ENCODE measurements around the gene BAHCC1.
"Not testable (repeated sequence)": the region's sequence is repeated elsewhere in the genome, so short reads cannot be mapped to it uniquely, and the experiment has no call there.

BAHCC1 gene

DNA sequence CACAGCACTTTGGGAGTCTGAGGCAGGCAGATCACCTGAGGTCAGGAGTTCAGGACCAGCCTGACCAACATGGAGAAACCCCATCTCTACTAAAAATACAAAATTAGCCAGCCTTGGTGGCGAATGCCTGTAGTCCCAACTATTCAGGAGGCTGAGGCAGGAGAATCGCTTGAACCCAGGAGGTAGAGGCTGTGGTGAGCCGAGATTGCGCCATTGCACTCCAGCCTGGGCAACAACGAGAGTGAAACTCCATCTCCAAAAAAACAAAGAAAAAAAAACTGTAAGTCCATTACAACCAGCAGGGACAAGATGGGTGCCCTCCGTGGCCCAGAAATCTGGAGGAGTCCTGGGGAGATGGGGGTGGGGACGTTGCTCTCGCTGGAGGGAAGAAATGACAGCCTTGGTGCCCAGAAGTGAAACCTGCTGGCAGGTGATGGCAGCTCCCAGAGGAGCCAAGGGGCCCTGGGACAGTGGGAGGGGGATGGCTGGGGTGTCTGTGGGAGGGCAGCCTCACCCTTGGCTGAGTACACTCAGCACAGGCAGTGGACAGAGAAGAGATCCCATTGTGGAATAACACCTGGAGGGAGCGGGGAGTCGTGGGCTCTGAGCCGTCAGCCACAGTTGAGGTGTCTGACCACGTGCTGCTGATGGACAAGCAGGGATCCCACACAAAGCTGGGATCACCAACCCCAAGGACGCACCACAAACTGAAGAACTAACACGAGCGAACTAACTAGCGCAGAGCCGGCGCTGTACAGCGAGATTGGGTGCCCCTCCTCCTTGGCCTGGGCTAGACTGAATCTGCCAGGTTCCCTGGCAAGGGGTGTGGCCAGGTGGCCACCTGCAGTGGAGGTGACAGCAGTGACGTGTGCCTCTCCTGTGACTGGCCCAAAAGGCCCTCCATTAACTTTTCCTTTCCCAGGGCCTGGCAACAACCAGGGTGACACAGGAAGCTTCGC, 46.9 kb upstream of the BAHCC1 start:
- peaks cover 18% of the 10 kb centered on the region for H3K79me2 ChIP-seq (ENCODE audit: low read length)
- no peak overlapping the region for H3K4me2 ChIP-seq (ENCODE audit: low read length)
- no peak overlapping the region for H3K4me3 ChIP-seq (ENCODE audit: low read length)
- H3K36me3 ChIP-seq (replicated peaks; ENCODE audit: low read depth, low read length), result no peaks in the 10 kb centered on the region
- no peak overlapping the region for H3K9ac ChIP-seq (ENCODE audit: low read length)
- no peaks in the 10 kb centered on the region for H4K20me1 ChIP-seq (ENCODE audit: insufficient read depth, low read length)
- TF ChIP-seq, protein P1, sequence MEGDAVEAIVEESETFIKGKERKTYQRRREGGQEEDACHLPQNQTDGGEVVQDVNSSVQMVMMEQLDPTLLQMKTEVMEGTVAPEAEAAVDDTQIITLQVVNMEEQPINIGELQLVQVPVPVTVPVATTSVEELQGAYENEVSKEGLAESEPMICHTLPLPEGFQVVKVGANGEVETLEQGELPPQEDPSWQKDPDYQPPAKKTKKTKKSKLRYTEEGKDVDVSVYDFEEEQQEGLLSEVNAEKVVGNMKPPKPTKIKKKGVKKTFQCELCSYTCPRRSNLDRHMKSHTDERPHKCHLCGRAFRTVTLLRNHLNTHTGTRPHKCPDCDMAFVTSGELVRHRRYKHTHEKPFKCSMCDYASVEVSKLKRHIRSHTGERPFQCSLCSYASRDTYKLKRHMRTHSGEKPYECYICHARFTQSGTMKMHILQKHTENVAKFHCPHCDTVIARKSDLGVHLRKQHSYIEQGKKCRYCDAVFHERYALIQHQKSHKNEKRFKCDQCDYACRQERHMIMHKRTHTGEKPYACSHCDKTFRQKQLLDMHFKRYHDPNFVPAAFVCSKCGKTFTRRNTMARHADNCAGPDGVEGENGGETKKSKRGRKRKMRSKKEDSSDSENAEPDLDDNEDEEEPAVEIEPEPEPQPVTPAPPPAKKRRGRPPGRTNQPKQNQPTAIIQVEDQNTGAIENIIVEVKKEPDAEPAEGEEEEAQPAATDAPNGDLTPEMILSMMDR (IDR thresholded peaks at IDR 0.05; ENCODE audit: low read depth, low read length), result no peak
- TF ChIP-seq EZH2phosphoT487 (IDR thresholded peaks at IDR 0.05; ENCODE audit: low read depth), result no peak
- peaks cover 7% of the 10 kb centered on the region; the same call in 1 of the 2 replicates for H3K4me1 ChIP-seq (ENCODE audit: low read length)
- H3K9me3 ChIP-seq (ENCODE audit: insufficient read depth, low read length), result no peaks in the 10 kb centered on the region
- H3K27me3 ChIP-seq (ENCODE audit: low read depth, low read length), result no peaks in the 10 kb centered on the region
- H3K27ac ChIP-seq (ENCODE audit: low read length), result no peak overlapping the region
- no peak overlapping the region for H2AFZ ChIP-seq (ENCODE audit: low read depth, low read length)

- Histone ChIP-seq H3K4me1 (ENCODE audit: low read length) (0 out of 2 replicates have a peak, but pooled peaks cover 4% of the 10 kb centered on the region), H3K4me3 (ENCODE audit: low read length) (no peak overlapping the region), H3K36me3 (replicated peaks; ENCODE audit: low read depth, low read length) (no peaks in the 10 kb centered on the region), H3K27ac (ENCODE audit: low read length) (no peak overlapping the region), H3K4me2 (ENCODE audit: low read length) (no peak overlapping the region), H3K9me3 (ENCODE audit: insufficient read depth, low read length) (no peaks in the 10 kb centered on the region), H3K9ac (ENCODE audit: low read length) (no peak overlapping the region), H3K27me3 (ENCODE audit: low read depth, low read length) (no peaks in the 10 kb centered on the region), H2AFZ (ENCODE audit: low read depth, low read length) (no peak overlapping the region), H3K79me2 (ENCODE audit: low read length) (peaks cover 5% of the 10 kb centered on the region), H4K20me1 (ENCODE audit: insufficient read depth, low read length) (no peaks in the 10 kb centered on the region)
- TF ChIP-seq EZH2phosphoT487 (IDR thresholded peaks at IDR 0.05; ENCODE audit: low read depth), result no peak
- TF ChIP-seq, protein P1 (IDR thresholded peaks at IDR 0.05; ENCODE audit: low read depth, low read length), result no peak
Measured at GRCh38 chr17:81349397-81350319, 45.6 kb upstream of the BAHCC1 start.

GRCh38 chr17:81350320-81350890, 44.9 kb upstream of the BAHCC1 start:
- no peaks in the 10 kb centered on the region for H3K36me3 ChIP-seq (replicated peaks; ENCODE audit: low read depth, low read length)
- no peak overlapping the region for H2AFZ ChIP-seq (ENCODE audit: low read depth, low read length)
- H3K27me3 ChIP-seq (ENCODE audit: low read depth, low read length), result no peaks in the 10 kb centered on the region
- H3K4me2 ChIP-seq (ENCODE audit: low read length), result no peak overlapping the region
- TF ChIP-seq, protein P1 (IDR thresholded peaks at IDR 0.05; ENCODE audit: low read depth, low read length), result no peak
- TF ChIP-seq EZH2phosphoT487 (IDR thresholded peaks at IDR 0.05; ENCODE audit: low read depth), result no peak
- no peaks in the 10 kb centered on the region for H3K9me3 ChIP-seq (ENCODE audit: insufficient read depth, low read length)
- H3K79me2 ChIP-seq (ENCODE audit: low read length), result no peaks in the 10 kb centered on the region
- no peaks in the 10 kb centered on the region for H4K20me1 ChIP-seq (ENCODE audit: insufficient read depth, low read length)
- no peak overlapping the region for H3K4me3 ChIP-seq (ENCODE audit: low read length)
- H3K9ac ChIP-seq (ENCODE audit: low read length), result no peak overlapping the region
- H3K4me1 ChIP-seq (ENCODE audit: low read length), result 0 out of 2 replicates have a peak, but pooled peaks cover 4% of the 10 kb centered on the region
- H3K27ac ChIP-seq (ENCODE audit: low read length), result no peak overlapping the region

DNA sequence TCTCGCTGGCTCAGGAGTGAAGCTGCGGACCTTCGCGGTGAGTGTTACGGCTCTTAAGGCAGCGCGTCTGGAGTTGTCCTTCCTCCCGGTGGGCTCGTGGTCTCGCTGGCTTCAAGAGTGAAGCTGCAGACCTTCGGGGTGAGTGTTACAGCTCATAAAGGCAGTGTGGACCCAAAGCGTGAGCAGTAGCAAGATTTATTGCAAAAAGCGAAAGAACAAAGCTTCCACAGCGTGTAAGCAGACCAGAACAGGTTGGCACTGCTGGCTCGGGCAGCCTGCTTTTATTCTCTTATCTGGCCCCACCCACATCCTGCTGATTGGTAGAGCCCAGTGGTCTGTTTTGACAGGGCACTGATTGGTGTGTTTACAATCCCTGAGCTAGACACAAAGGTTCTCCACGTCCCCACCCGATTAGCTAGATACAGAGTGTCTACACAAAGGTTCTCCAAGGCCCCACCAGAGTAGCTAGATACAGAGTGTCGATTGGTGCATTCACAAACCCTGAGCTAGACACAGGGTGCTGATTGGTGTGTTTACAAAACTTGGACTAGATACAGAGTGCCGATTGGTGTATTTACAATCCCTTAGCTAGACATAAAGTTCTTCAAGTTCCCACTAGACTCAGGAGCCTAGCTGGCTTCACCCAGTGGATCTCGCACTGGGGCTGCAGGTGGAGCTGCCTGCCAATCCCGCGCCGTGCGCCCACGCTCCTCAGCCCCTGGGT, 43.8 kb upstream of the BAHCC1 start:
- not testable (repeated sequence) for H4K20me1 ChIP-seq (ENCODE audit: insufficient read depth, low read length); H3K9me3 ChIP-seq (ENCODE audit: insufficient read depth, low read length); H3K4me2 ChIP-seq (ENCODE audit: low read length); H3K4me3 ChIP-seq (ENCODE audit: low read length); H3K9ac ChIP-seq (ENCODE audit: low read length); H2AFZ ChIP-seq (ENCODE audit: low read depth, low read length); H3K79me2 ChIP-seq (ENCODE audit: low read length); H3K27me3 ChIP-seq (ENCODE audit: low read depth, low read length); H3K36me3 ChIP-seq (replicated peaks; ENCODE audit: low read depth, low read length); H3K27ac ChIP-seq (ENCODE audit: low read length); H3K4me1 ChIP-seq (ENCODE audit: low read length)

DNA sequence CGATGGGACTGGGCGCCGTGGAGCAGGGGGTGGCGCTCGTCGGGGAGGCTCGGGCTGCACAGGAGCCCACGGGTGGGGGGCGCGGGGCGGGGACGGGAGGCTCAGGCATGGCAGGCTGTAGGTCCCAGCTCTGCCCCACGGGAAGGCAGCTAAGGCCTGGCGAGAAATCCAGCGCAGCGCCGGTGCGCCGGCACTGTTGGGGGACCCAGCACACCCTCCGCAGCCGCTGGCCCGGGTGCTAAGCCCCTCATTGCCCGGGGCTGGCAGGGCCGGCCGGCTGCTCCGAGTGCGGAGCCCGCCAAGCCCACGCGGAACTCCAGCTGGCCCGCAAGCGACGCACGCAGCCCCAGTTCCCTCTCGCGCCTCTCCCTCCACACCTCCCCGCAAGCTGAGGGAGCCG, 43.2 kb upstream of the BAHCC1 start:
- not testable (repeated sequence) for H2AFZ ChIP-seq (ENCODE audit: low read depth, low read length); H4K20me1 ChIP-seq (ENCODE audit: insufficient read depth, low read length); H3K4me2 ChIP-seq (ENCODE audit: low read length); H3K27me3 ChIP-seq (ENCODE audit: low read depth, low read length); H3K4me3 ChIP-seq (ENCODE audit: low read length); H3K27ac ChIP-seq (ENCODE audit: low read length); H3K9ac ChIP-seq (ENCODE audit: low read length); H3K9me3 ChIP-seq (ENCODE audit: insufficient read depth, low read length); H3K4me1 ChIP-seq (ENCODE audit: low read length); H3K79me2 ChIP-seq (ENCODE audit: low read length); H3K36me3 ChIP-seq (replicated peaks; ENCODE audit: low read depth, low read length)

Data from OCI-LY3 (cell line).